ENCODE measurements around the gene ARHGAP9. TPM values are rescaled to one million over a fixed set of nuclear protein-coding genes. Genes with fewer than 3 reads are reported as not detected.

Gene ARHGAP9
- total RNA-seq, 1 donor from 2014 or later = 28.7 TPM

MicroRNA genes within 50 kb of the gene (microRNA counts, 767-probe panel; counts per million panel counts)
- microRNA hsa-miR-616-3p = 238 to 261 counts per million in 2 donors

Small RNAs within 50 kb of the gene (microRNA-seq; reads per million reads assigned to microRNA genes)
- gene MIR616 (ENCODE audit: borderline number of aligned reads, borderline replicate concordance) = not detected
- not detected for gene MIR6758 (ENCODE audit: borderline number of aligned reads, borderline replicate concordance)

Small RNAs within 50 kb of the gene (small RNA-seq; reads per million reads assigned to genes)
- gene MIR616 = not detected

Other genes starting within 250 kb of the ARHGAP9 start
- 0.74 TPM for gene STAC3, start 228.7 kb downstream of the ARHGAP9 start, total RNA-seq
- gene R3HDM2, start 48.8 kb downstream of the ARHGAP9 start, total RNA-seq = 44.2 TPM
- gene INHBC, start 45.1 kb downstream of the ARHGAP9 start, total RNA-seq = not detected
- not detected for gene INHBE, start 24.6 kb downstream of the ARHGAP9 start, total RNA-seq
- 0.25 TPM for gene GLI1, start 20.1 kb downstream of the ARHGAP9 start, total RNA-seq
- gene MARS1, start 8.2 kb upstream of the ARHGAP9 start, total RNA-seq = 71.2 TPM
- gene DDIT3, start 40.6 kb upstream of the ARHGAP9 start, total RNA-seq = 25.0 TPM
- gene MBD6, start 43.0 kb upstream of the ARHGAP9 start, total RNA-seq = 26.8 TPM
- 131 TPM for gene DCTN2, start 67.3 kb upstream of the ARHGAP9 start, total RNA-seq
- 4.4 TPM for gene KIF5A, start 70.2 kb upstream of the ARHGAP9 start, total RNA-seq
- 16.7 TPM for gene PIP4K2C, start 111.3 kb upstream of the ARHGAP9 start, total RNA-seq
- gene DTX3, start 125.0 kb upstream of the ARHGAP9 start, total RNA-seq = 22.1 TPM
- gene ARHGEF25, start 131.6 kb upstream of the ARHGAP9 start, total RNA-seq = 28.7 TPM
- gene B4GALNT1, start 153.3 kb upstream of the ARHGAP9 start, total RNA-seq = 7.6 TPM
- 105 TPM for gene OS9, start 214.3 kb upstream of the ARHGAP9 start, total RNA-seq

All from vagina (tissue), 2 donors.